ENCODE data around the gene CLCN5. TPM values are rescaled to one million over a fixed set of nuclear protein-coding genes. Genes with fewer than 3 reads are reported as not detected.

The CLCN5 gene
- total and polyA plus RNA-seq, 12 donors = 0.83 to 3.6 (median 1.6) TPM

- ATAC-seq = no peak
- 19 to 29% methylated on average over 9 of the region's 9 CpGs for WGBS, 2 donors
- intact Hi-C loops (cut with DNase I) = no loop called here
Measured at GRCh38 chrX:50067435-50068284, 145.3 kb downstream of the CLCN5 start.

GRCh38 chrX:50068285-50068563, 145.8 kb downstream of the CLCN5 start:
- Histone ChIP-seq H3K4me1 (no peaks in the 10 kb centered on the region), H3K4me3 (no peak overlapping the region), H3K36me3 (no peaks in the 10 kb centered on the region), H3K27ac (no peak overlapping the region), H3K9me3 (no peaks in the 10 kb centered on the region), H3K27me3 (peaks cover 0 to 15% (median 0%) of the 10 kb centered on the region in 7 donors)
- intact Hi-C loops (cut with DNase I) = no loop called here
- ATAC-seq (no peak), DNase-seq (no peak)
- TF ChIP-seq CTCF (IDR thresholded peaks at IDR 0.05) = no peak
- 74 to 78% methylated on average over 2 of the region's 2 CpGs for WGBS, 2 donors

More at GRCh38 chrX:50067435-50068284, 145.3 kb downstream of the CLCN5 start:
- no peaks in the 10 kb centered on the region for H3K36me3 ChIP-seq
- no peak for TF ChIP-seq CTCF (IDR thresholded peaks at IDR 0.05)
- no peaks in the 10 kb centered on the region for H3K4me1 ChIP-seq
- no peak overlapping the region for H3K27ac ChIP-seq
- no peak for DNase-seq
- no peaks in the 10 kb centered on the region for H3K9me3 ChIP-seq
- H3K27me3 ChIP-seq = peaks cover 0 to 15% (median 0%) of the 10 kb centered on the region in 7 donors
- H3K4me3 ChIP-seq = no peak overlapping the region

GRCh38 chrX:50068893-50069292, 146.5 kb downstream of the CLCN5 start:
- ATAC-seq (no peak), DNase-seq (no peak)
- H3K36me3 ChIP-seq = no peaks in the 10 kb centered on the region
- no peaks in the 10 kb centered on the region for H3K9me3 ChIP-seq
- TF ChIP-seq CTCF (IDR thresholded peaks at IDR 0.05) = no peak
- no peaks in the 10 kb centered on the region for H3K4me1 ChIP-seq
- intact Hi-C loops (cut with DNase I) = no loop called here
- no peak overlapping the region for H3K4me3 ChIP-seq
- H3K27ac ChIP-seq = no peak overlapping the region
- 90 to 95% methylated on average over 2 of the region's 2 CpGs for WGBS, 2 donors
- H3K27me3 ChIP-seq = peaks cover 0 to 15% (median 0%) of the 10 kb centered on the region in 7 donors

- Histone ChIP-seq H3K4me3 (no peak overlapping the region), H3K9me3 (no peaks in the 10 kb centered on the region), H3K27me3 (peaks cover 0 to 15% (median 0%) of the 10 kb centered on the region in 7 donors), H3K36me3 (no peaks in the 10 kb centered on the region), H3K4me1 (no peaks in the 10 kb centered on the region), H3K27ac (no peak overlapping the region)
- TF ChIP-seq CTCF (IDR thresholded peaks at IDR 0.05) = no peak
- 80 to 85% methylated on average over 1 of the region's 1 CpG for WGBS, 2 donors
- intact Hi-C loops (cut with DNase I) = loop anchor here in 1 of 10 donors (10.0 kb wide), 1 partner anchor 157 kb away; no protein-coding TSS in a partner anchor
- ATAC-seq = no peak
- DNase-seq = no peak
Measured at GRCh38 chrX:50071494-50071893, 149.1 kb downstream of the CLCN5 start.
